ENCODE results near the gene MT1F.
"Not testable (repeated sequence)": the region's sequence is repeated elsewhere in the genome, so short reads cannot be mapped to it uniquely, and the experiment has no call there.

Gene MT1F

DNA sequence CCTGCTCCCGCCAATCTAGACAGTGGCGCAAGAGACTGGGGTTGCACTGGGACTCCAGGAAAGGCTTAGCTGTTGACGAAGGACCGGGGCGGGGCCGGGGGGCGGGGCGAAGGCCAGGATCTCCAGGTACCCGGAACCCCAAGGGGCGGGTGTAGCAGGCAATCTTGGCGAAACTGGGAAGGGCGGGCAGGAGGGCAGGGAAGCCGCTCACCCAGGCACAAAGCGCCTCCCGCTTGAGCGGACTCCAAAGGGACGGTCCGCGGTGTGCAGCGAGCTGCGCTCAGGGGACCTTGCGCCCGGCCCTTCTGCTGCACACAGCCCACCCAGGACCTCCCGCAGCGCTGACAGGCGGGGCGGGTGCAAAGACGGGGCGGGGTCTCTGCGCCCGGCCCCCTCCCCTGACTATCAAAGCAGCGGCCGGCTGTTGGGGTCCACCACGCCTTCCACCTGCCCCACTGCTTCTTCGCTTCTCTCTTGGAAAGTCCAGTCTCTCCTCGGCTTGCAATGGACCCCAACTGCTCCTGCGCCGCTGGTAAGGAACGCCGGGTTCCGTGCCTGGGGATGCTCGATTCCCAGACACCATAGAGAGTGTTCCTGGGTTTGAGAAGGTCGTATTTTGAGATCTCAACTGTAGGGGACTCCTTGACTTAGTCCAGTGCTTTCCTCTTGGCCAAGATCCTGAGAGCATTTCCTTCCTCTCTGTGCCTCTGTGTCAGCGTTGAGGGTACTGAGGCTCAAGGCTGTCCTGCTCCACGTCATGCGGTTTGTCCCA is at the start of gene MT1F:
TSS of gene MT1F (plus strand) at position 405 of the 772 bp plus-strand sequence. CDS start at position 505, 100 bp downstream.
- peak; percentile 26 for DNase-seq

DNA sequence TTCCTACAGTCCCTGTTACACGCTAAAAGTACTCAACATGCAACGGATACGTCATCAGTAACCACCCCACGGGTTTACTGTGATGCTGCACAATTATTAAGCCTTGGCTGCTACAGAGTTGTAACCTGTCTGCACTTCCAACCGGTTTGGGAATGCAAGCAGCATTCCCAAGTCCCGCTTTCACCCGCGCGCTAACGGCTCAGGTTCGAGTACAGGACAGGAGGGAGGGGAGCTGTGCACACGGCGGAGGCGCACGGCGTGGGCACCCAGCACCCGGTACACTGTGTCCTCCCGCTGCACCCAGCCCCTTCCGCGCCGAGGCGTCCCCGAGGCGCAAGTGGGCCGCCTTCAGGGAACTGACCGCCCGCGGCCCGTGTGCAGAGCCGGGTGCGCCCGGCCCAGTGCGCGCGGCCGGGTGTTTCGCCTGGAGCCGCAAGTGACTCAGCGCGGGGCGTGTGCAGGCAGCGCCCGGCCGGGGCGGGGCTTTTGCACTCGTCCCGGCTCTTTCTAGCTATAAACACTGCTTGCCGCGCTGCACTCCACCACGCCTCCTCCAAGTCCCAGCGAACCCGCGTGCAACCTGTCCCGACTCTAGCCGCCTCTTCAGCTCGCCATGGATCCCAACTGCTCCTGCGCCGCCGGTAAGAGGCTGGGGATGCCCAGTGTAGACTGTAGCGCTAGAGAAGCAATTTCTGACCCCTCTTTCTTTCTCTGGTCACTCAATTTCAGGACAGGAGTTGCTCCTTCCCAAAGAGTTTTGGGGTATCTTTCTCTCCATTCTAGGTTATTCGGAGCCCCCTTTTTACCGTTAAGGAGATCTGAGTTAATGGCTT is 49.5 kb upstream of the MT1F start, which contains the start of gene MT2A:
TSS of gene MT2A (plus strand) at position 542 of the 833 bp plus-strand sequence. CDS start at position 614, 72 bp downstream.
- peak; percentile 84 for DNase-seq

- DNase-seq, result no peak
Measured at GRCh38 chr16:56608876-56609462, 48.8 kb upstream of the MT1F start.

DNA sequence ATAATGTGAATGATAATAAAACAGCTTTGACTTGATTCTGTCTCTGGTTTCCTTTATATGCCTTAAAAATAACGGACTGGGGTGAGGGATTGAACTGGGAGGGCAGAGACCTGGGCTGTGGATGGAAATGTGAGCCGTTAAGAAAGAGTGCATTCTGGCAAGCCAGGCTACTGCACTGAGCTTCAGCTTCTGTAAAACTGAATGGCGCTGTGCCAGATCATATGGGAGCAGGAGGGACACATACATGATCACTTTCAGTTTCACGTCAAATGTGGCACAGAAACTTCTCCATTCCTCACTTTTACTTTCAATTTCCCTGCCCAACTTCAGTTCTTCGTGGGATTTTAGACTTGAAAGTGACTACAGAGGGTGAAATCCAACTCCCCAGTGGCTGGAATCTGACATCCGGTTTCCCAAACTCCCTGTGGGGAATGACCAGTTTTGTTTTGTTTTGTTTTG is 48.3 kb upstream of the MT1F start:
- DNase-seq, result peak; percentile 79

- DNase-seq, result no peak
Measured at GRCh38 chr16:56610017-56610608, 47.6 kb upstream of the MT1F start.

DNA sequence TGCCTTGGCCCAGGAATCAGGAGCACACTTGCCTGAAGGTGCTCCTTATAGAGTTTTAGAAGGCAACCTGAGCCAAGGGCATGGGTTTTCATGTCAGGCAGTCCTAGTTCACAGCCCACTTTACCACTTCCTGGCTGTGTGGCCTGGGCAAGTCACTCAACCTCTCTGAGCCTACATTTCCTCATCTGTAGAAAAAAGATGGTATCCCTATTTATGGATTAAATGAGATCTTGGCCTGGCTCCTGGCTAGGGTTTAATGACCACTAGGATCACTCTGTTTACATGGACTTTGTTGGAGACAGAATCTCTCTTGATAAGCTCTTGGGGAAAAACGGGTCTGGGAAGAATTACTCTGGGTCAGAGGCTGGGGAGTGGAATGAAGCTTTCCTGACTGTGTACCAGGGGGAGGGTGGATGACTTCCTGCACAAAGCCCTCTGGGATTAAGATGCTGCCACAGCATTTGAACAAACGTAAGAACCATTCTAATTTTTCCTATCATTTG is 47.1 kb upstream of the MT1F start:
- no peak for DNase-seq

DNA sequence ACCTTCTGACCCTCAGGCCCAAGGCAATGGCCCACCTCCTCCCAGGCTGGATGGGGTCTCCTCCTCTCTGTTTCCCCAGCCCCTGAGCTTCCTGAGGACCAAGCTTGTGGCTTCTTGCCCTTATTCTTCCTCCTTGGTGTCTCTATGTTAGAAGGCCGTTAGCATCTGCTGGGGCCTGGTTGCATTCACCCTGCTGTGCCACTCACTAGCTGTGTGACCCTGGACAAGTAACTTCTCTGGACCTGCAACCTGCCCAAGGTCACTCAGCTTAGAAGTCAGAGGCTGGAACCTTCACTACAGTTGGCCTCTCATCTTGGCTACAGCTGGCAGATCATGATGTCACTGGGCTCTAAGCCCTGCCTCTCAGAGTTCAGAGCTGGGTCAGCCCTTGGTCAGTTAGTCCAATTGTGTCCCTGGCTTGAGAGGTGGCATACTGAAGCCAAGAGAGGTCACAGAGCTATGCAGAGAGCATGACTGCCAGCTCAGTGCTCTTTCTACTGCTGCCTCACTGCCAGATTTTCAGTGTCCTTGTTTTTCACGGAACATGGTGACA is 46.4 kb upstream of the MT1F start:
- DNase-seq, result no peak

GRCh38 chr16:56613706-56614105 is 44.1 kb upstream of the MT1F start:
- DNase-seq, result no peak

DNA sequence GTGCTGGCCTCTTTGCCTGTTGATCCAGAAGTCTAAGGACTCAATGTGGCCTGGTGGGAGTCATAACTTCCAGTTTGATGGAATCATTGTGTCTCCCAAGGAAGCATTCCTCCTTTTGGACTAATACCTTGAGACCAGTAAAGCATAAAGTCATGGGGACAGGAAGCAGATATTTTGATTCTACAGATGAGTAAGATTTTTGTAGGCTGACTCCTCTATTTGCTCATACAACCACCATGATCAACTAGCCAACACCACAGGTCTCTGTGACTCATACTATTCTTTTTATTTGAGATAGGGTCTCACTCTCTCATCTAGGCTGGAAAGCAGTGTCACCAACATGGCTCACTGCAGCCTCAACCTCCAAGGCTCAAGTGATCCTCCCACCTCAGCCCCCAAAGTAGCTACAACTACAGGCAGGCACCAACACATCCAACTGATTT is 43.2 kb upstream of the MT1F start:
- no peak for DNase-seq

- no peak for DNase-seq
Measured at GRCh38 chr16:56615353-56615752, 42.4 kb upstream of the MT1F start.

- DNase-seq, result no peak
Measured at GRCh38 chr16:56616608-56617211, 41.0 kb upstream of the MT1F start.

GRCh38 chr16:56617212-56618085 is 40.3 kb upstream of the MT1F start:
- DNase-seq, result no peak

DNA sequence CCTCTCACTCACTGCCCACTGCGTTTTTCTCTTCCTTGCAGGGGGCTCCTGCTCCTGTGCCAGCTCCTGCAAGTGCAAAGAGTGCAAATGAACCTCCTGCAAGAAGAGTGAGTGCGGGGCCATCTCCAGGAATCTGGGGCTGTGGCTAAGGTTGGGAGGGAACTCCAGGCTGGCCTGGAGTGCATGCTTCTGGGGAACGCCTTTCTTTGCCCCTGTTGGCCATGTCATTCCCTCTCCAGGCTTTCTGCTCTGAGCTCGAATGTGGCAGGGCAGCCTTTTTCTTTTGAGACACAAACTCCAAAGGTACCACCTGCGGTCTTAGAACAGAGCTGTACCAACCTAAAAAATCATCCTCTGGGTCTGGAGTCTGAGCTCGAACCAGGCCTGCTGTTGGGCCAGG is 39.6 kb upstream of the MT1F start:
- no peak for DNase-seq

GRCh38 chr16:56620339-56620897 is 37.3 kb upstream of the MT1F start:
- no peak for DNase-seq

DNA sequence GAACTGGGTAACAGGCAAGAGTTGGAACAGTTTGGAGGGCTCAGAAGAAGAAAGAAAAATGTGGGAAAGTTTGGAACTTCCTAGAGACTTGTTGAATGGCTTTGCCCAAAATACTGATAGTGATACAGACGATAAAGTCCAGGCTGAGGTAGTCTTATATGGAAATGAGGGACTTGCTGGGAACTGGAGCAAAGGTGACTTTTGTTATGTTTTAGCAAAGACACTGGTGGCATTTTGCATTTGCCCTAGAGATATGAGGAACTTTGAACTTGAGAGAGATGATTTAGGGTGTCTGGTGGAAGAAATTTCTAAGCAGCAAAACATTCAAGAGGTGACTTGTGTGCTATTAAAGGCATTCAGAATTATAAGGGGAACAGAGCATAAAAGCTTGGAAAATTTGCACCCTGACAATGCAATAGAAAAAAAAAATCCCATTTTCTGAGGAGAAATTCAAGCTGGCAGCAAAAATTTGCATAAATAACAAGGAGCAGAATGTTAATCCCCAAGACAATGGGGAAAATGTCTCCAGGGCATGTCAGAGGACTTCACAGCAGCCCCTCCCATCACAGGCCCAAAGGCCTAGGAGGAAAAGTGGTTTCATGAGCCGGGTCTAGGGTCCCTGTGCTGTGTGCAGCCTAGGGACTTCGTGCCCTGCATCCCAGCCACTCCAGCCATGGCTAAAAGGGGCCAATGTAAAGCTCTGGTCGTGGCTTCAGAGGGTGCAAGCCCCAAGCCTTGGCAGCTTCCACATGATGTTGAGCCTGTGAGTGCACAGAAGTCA is 35.9 kb upstream of the MT1F start:
- DNase-seq, result not testable (repeated sequence)

GRCh38 chr16:56623184-56623583 is 34.6 kb upstream of the MT1F start:
- not testable (repeated sequence) for DNase-seq

- DNase-seq, result no peak
Measured at GRCh38 chr16:56623637-56624036, 34.1 kb upstream of the MT1F start.

GRCh38 chr16:56625140-56625942 is 32.4 kb upstream of the MT1F start, which contains the start of gene MT1E:
MT1E (plus strand) TSS chr16:56625781; CDS start chr16:56625852, 71 bp downstream.
- no peak for DNase-seq
